SK-N-SH treated with all-trans-retinoic acid at 6 μM for 48 hours (cell line): ENCODE measurements around the gene TSHZ2.

Source experiments
- ATAC-seq: fragments of 200-7000 bp; cut with Tn5 transposase; 3 replicates; pipeline ENCODE4 v1.9.1; 2020; ENCODE audit warnings: mild to moderate bottlenecking, moderate library complexity
- ARNTL ChIP-seq: fragments of 450-650 bp; formaldehyde crosslinking; IDR thresholded peaks from 2 replicates; pipeline ENCODE4 v1.5.0; 2020; ENCODE audit warnings: low read depth, mild to moderate bottlenecking, moderate library complexity, borderline replicate concordance
- BACH2 ChIP-seq: fragments of 250-450 bp; sonication (Bioruptor Pico); IDR thresholded peaks from 2 replicates; pipeline ENCODE4 v1.9.0; 2021; ENCODE audit warnings: mild to moderate bottlenecking, borderline replicate concordance
- CSDC2 ChIP-seq: fragments of 250-450 bp; sonication (Bioruptor Pico); IDR thresholded peaks from 2 replicates; pipeline ENCODE4 v1.5.0; 2020; ENCODE audit warnings: mild to moderate bottlenecking, moderate library complexity
- ESRRG ChIP-seq: fragments of 250-450 bp; sonication (Bioruptor Pico); IDR thresholded peaks from 2 replicates; pipeline ENCODE4 v1.6.1; 2021; ENCODE audit warnings: mild to moderate bottlenecking
- GLIS3 ChIP-seq: fragments of 250-450 bp; sonication (Bioruptor Pico); IDR thresholded peaks from 2 replicates; pipeline ENCODE4 v1.5.0; 2020; ENCODE audit warnings: mild to moderate bottlenecking, moderate library complexity
- ISL1 ChIP-seq: fragments of 250-450 bp; sonication (Bioruptor Pico); IDR thresholded peaks from 2 replicates; pipeline ENCODE4 v2.1.2; 2022; ENCODE audit warnings: mild to moderate bottlenecking, moderate library complexity
- OSR1 ChIP-seq: fragments of 250-450 bp; sonication (Bioruptor Pico); IDR thresholded peaks from 2 replicates; pipeline ENCODE4 v1.8.0; 2022; ENCODE audit warnings: moderate library complexity, mild to moderate bottlenecking, inconsistent platforms
- PATZ1 ChIP-seq: fragments of 250-450 bp; sonication (Bioruptor Pico); IDR thresholded peaks from 2 replicates; pipeline ENCODE4 v1.8.0; 2020; ENCODE audit warnings: mild to moderate bottlenecking, moderate library complexity, borderline replicate concordance
- PPARA ChIP-seq: fragments of 250-450 bp; sonication (Bioruptor Pico); IDR thresholded peaks from 2 replicates; pipeline ENCODE4 v1.5.0; 2020; ENCODE audit warnings: mild to moderate bottlenecking, borderline replicate concordance
- SNAI2 ChIP-seq: fragments of 250-450 bp; sonication (Bioruptor Pico); IDR thresholded peaks from 2 replicates; pipeline ENCODE4 v1.5.0; 2020; ENCODE audit warnings: mild to moderate bottlenecking, moderate library complexity
- TOX ChIP-seq: fragments of 250-450 bp; sonication (Bioruptor Pico); IDR thresholded peaks from 2 replicates; pipeline ENCODE4 v1.8.0; 2021; ENCODE audit warnings: mild to moderate bottlenecking, moderate library complexity, borderline replicate concordance
- TSHZ2 ChIP-seq: fragments of 250-450 bp; sonication (Bioruptor Pico); IDR thresholded peaks from 2 replicates; pipeline ENCODE4 v1.5.0; 2020; ENCODE audit warnings: mild to moderate bottlenecking, moderate library complexity
- ZC3H10 ChIP-seq: fragments of 250-450 bp; sonication (Bioruptor Pico); IDR thresholded peaks from 2 replicates; pipeline ENCODE4 v1.5.1; 2021; ENCODE audit warnings: mild to moderate bottlenecking, moderate library complexity
- ZFP30 ChIP-seq: fragments of 450-650 bp; formaldehyde crosslinking; IDR thresholded peaks from 2 replicates; pipeline ENCODE4 v1.5.0; 2022; ENCODE audit warnings: mild to moderate bottlenecking, moderate library complexity
- ZNF565 ChIP-seq: fragments of 450-650 bp; formaldehyde crosslinking; conservative IDR thresholded peaks from 2 replicates; pipeline ENCODE4 v1.5.0; 2020; ENCODE audit warnings: low read depth, mild to moderate bottlenecking, moderate library complexity
- ZNF70 ChIP-seq: fragments of 450-650 bp; formaldehyde crosslinking; IDR thresholded peaks from 2 replicates; pipeline ENCODE4 v1.5.0; 2020; ENCODE audit warnings: mild to moderate bottlenecking, moderate library complexity
- TF ChIP-seq, protein P1 (sequence below): fragments of 250-450 bp; sonication (Bioruptor Pico); IDR thresholded peaks from 2 replicates; pipeline ENCODE4 v1.8.0; 2021; ENCODE audit warnings: low read depth, mild to moderate bottlenecking, moderate library complexity, borderline replicate concordance

The TSHZ2 gene

DNA sequence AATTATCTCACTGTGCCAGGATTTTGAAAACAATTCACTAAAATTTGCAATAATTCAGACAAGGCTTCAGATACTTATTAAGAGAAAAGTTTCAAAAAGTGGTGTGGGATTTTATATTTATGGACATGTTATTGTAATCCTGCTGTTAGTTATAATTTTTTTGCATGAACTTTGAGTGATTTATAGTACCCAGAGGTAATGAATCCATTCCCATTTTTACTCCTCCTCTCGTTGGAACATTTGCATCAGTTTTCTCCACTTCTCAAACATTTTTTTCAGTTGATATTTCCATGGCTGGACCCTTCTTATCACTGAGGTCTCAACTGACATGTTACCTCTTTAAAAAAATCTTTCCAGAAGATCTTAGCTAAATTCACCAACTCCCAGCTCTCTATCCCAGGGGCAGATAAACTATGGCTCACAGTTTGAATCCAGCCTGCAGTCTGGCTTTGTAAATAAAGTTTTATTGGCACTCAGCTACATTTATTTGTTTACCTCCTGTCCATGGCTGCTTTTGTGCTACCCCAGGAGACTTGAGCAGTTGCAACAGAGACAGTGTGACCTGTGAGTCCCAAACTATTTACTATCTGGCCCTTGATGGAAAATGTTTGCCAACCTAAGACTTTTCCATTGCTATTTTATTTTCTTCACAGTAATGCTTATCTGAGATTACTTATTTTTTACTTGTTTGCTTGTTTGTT is 83.4 kb downstream of the TSHZ2 start:
- TF ChIP-seq TSHZ2 (CRISPR knock-in tag), result no peak
- ATAC-seq, result no peak

- no peak for ATAC-seq
- TF ChIP-seq, protein P1, sequence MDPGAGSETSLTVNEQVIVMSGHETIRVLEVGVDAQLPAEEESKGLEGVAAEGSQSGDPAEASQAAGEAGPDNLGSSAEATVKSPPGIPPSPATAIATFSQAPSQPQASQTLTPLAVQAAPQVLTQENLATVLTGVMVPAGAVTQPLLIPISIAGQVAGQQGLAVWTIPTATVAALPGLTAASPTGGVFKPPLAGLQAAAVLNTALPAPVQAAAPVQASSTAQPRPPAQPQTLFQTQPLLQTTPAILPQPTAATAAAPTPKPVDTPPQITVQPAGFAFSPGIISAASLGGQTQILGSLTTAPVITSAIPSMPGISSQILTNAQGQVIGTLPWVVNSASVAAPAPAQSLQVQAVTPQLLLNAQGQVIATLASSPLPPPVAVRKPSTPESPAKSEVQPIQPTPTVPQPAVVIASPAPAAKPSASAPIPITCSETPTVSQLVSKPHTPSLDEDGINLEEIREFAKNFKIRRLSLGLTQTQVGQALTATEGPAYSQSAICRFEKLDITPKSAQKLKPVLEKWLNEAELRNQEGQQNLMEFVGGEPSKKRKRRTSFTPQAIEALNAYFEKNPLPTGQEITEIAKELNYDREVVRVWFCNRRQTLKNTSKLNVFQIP (CRISPR knock-in tag), result no peak
- TF ChIP-seq PPARA (CRISPR knock-in tag) (no peak), ZC3H10 (CRISPR knock-in tag) (no peak), GLIS3 (CRISPR knock-in tag) (no peak)
Measured at GRCh38 chr20:53057579-53057978, 85.4 kb downstream of the TSHZ2 start.

- ATAC-seq, result no peak
- TF ChIP-seq TOX (CRISPR knock-in tag) (no peak), BACH2 (CRISPR knock-in tag) (no peak), ZC3H10 (CRISPR knock-in tag) (no peak), ARNTL (CRISPR knock-in tag) (no peak), ESRRG (no peak), TSHZ2 (CRISPR knock-in tag) (no peak), PATZ1 (CRISPR knock-in tag) (no peak), GLIS3 (CRISPR knock-in tag) (no peak), PPARA (CRISPR knock-in tag) (no peak), SNAI2 (CRISPR knock-in tag) (no peak)
- TF ChIP-seq, protein P1 (CRISPR knock-in tag), result no peak
Measured at GRCh38 chr20:53059848-53060247, 87.7 kb downstream of the TSHZ2 start.

DNA sequence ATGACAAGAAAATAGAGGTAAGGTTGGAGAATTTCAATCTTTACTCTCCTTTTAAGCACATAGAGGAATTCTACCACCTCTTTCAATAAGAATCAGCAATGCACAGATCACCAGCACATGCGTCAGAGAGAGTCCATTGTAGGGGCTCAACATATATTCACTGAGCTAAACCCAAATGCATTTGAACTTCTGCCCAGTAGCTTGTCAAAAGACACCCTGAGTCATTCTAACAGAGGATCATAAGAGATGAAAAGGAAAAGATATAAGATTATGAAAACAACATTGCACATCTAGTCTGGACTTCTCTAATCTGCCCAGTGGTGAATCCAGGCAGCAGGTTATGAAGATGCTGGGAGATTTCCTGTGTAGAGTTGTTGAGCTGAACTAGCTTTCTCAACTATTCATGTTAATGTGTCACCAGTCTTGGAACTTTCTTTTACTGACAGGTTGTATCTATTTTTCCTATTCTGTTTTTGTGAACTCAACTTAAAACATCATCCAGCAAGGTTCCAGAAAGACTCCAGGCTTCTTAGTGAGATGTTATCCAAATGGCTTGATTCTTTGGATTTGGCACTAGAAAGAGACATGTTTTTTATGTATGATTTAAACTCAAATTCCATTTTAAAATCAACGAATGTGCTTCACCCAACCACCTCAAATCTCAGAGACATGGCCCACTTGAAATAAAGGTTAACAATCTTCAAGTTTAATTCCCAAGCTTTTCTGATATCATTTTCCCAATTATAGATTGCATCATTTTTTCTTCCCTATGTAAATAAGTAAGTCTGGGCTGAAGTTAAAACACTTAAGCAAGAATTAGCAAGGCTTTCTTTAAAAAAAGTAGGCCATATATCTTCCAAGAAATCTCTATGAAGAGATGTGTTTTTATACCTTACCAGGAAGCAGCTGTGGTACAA is 89.3 kb downstream of the TSHZ2 start:
- no peak for TF ChIP-seq PPARA (CRISPR knock-in tag)
- no peak for TF ChIP-seq TOX (CRISPR knock-in tag)
- no peak for TF ChIP-seq ZC3H10 (CRISPR knock-in tag)
- no peak for TF ChIP-seq OSR1 (CRISPR knock-in tag)
- TF ChIP-seq ZFP30 (CRISPR knock-in tag), result no peak
- TF ChIP-seq, protein P1 (CRISPR knock-in tag), result no peak
- no peak for TF ChIP-seq ZNF565 (CRISPR knock-in tag)
- no peak for TF ChIP-seq SNAI2 (CRISPR knock-in tag)
- TF ChIP-seq CSDC2 (CRISPR knock-in tag), result no peak
- no peak for TF ChIP-seq ISL1 (CRISPR knock-in tag)
- no peak for TF ChIP-seq ZNF70 (CRISPR knock-in tag)
- ATAC-seq, result no peak
